IPS-15b (cell line): ENCODE measurements around the gene TRMO.

Source experiments
- H3K27me3 ChIP-seq: one replicate; pipeline ENCODE4 v1.6.1; 2013; ENCODE audit warnings: low read length; ENCODE audit not compliant: control insufficient read depth, insufficient read depth
- H3K36me3 ChIP-seq: one replicate; pipeline ENCODE4 v1.6.1; 2013; ENCODE audit warnings: low read length; ENCODE audit not compliant: control insufficient read depth, insufficient read depth
- H3K4me1 ChIP-seq: one replicate; pipeline ENCODE4 v1.6.1; 2013; ENCODE audit warnings: mild to moderate bottlenecking, low read length; ENCODE audit not compliant: control insufficient read depth, insufficient read depth
- H3K4me3 ChIP-seq: one replicate; pipeline ENCODE4 v1.5.1; 2013; ENCODE audit warnings: low read depth, low read length
- H3K9ac ChIP-seq: one replicate; pipeline ENCODE4 v1.6.1; 2013; ENCODE audit warnings: low read depth, mild to moderate bottlenecking, low read length
- H3K9me3 ChIP-seq: one replicate; pipeline ENCODE4 v1.6.1; 2013; ENCODE audit warnings: mild to moderate bottlenecking, low read length; ENCODE audit not compliant: control insufficient read depth, insufficient read depth

The TRMO gene

GRCh38 chr9:97866848-97867247 lies 55.5 kb downstream of the TRMO start:
- Histone ChIP-seq H3K9me3 (no peaks in the 10 kb centered on the region), H3K4me1 (peaks cover 9% of the 10 kb centered on the region), H3K27me3 (peaks cover 24% of the 10 kb centered on the region), H3K36me3 (no peaks in the 10 kb centered on the region), H3K9ac (no peak overlapping the region), H3K4me3 (no peak overlapping the region)

- H3K27me3 ChIP-seq = peaks cover 29% of the 10 kb centered on the region
- peaks cover 9% of the 10 kb centered on the region for H3K4me1 ChIP-seq
- no peaks in the 10 kb centered on the region for H3K9me3 ChIP-seq
- H3K36me3 ChIP-seq = no peaks in the 10 kb centered on the region
- H3K9ac ChIP-seq = no peak overlapping the region
- H3K4me3 ChIP-seq = no peak overlapping the region
Measured at GRCh38 chr9:97866300-97866699, 56.0 kb downstream of the TRMO start.

GRCh38 chr9:97864396-97864795 lies 57.9 kb downstream of the TRMO start:
- Histone ChIP-seq H3K9me3 (no peaks in the 10 kb centered on the region), H3K36me3 (no peaks in the 10 kb centered on the region), H3K4me1 (peaks cover 9% of the 10 kb centered on the region), H3K27me3 (peaks cover 48% of the 10 kb centered on the region), H3K9ac (no peak overlapping the region), H3K4me3 (no peak overlapping the region)

- no peak overlapping the region for H3K4me3 ChIP-seq
- H3K36me3 ChIP-seq = no peaks in the 10 kb centered on the region
- peaks cover 59% of the 10 kb centered on the region for H3K27me3 ChIP-seq
- H3K9ac ChIP-seq = no peak overlapping the region
- H3K9me3 ChIP-seq = no peaks in the 10 kb centered on the region
- no peaks in the 10 kb centered on the region for H3K4me1 ChIP-seq
Measured at GRCh38 chr9:97863314-97863713, 59.0 kb downstream of the TRMO start.

GRCh38 chr9:97861148-97861475 lies 61.2 kb downstream of the TRMO start:
- Histone ChIP-seq H3K4me1 (peaks cover 2% of the 10 kb centered on the region), H3K9me3 (no peaks in the 10 kb centered on the region), H3K36me3 (no peaks in the 10 kb centered on the region), H3K9ac (no peak overlapping the region), H3K4me3 (no peak overlapping the region), H3K27me3 (peaks cover 81% of the 10 kb centered on the region)

GRCh38 chr9:97860451-97861147 lies 61.7 kb downstream of the TRMO start:
- Histone ChIP-seq H3K36me3 (no peaks in the 10 kb centered on the region), H3K4me3 (no peak overlapping the region), H3K27me3 (peaks cover 86% of the 10 kb centered on the region), H3K4me1 (peaks cover 2% of the 10 kb centered on the region), H3K9ac (no peak overlapping the region), H3K9me3 (no peaks in the 10 kb centered on the region)

GRCh38 chr9:97859346-97859745 lies 63.0 kb downstream of the TRMO start:
- Histone ChIP-seq H3K4me1 (peaks cover 2% of the 10 kb centered on the region), H3K4me3 (peak overlapping the region; percentile 8), H3K9me3 (no peaks in the 10 kb centered on the region), H3K9ac (no peak overlapping the region), H3K36me3 (no peaks in the 10 kb centered on the region), H3K27me3 (peaks cover 99% of the 10 kb centered on the region)

GRCh38 chr9:97858826-97859225 lies 63.5 kb downstream of the TRMO start:
- Histone ChIP-seq H3K4me3 (peak overlapping the region; percentile 8), H3K9me3 (no peaks in the 10 kb centered on the region), H3K36me3 (no peaks in the 10 kb centered on the region), H3K9ac (no peak overlapping the region), H3K4me1 (peaks cover 2% of the 10 kb centered on the region), H3K27me3 (peaks cover 98% of the 10 kb centered on the region)

GRCh38 chr9:97858393-97858713 lies 63.9 kb downstream of the TRMO start:
- H3K4me1 ChIP-seq = peaks cover 2% of the 10 kb centered on the region
- H3K9me3 ChIP-seq = no peaks in the 10 kb centered on the region
- H3K36me3 ChIP-seq = no peaks in the 10 kb centered on the region
- H3K9ac ChIP-seq = no peak overlapping the region
- peaks cover 96% of the 10 kb centered on the region for H3K27me3 ChIP-seq
- peak overlapping the region; percentile 26 for H3K4me3 ChIP-seq

- peaks cover 93% of the 10 kb centered on the region for H3K27me3 ChIP-seq
- H3K4me3 ChIP-seq = peak overlapping the region; percentile 41
- H3K9ac ChIP-seq = no peak overlapping the region
Measured at GRCh38 chr9:97857606-97858392, 64.5 kb downstream of the TRMO start.

GRCh38 chr9:97856857-97857605 lies 65.3 kb downstream of the TRMO start:
- peaks cover 93% of the 10 kb centered on the region for H3K27me3 ChIP-seq
- no peaks in the 10 kb centered on the region for H3K9me3 ChIP-seq
- no peak overlapping the region for H3K9ac ChIP-seq
- H3K36me3 ChIP-seq = no peaks in the 10 kb centered on the region
- H3K4me1 ChIP-seq = peaks cover 2% of the 10 kb centered on the region
- H3K4me3 ChIP-seq = peak overlapping the region; percentile 41

More at GRCh38 chr9:97857606-97858392, 64.5 kb downstream of the TRMO start:
- Histone ChIP-seq H3K36me3 (no peaks in the 10 kb centered on the region), H3K4me1 (peaks cover 2% of the 10 kb centered on the region), H3K9me3 (no peaks in the 10 kb centered on the region)
